ENCODE measurements around the gene USP54.
"Not testable (repeated sequence)": the region's sequence is repeated elsewhere in the genome, so short reads cannot be mapped to it uniquely, and the experiment has no call there.

Gene USP54

GRCh38 chr10:73591935-73592699, 975 bp upstream of the USP54 start:
- DNase-seq (ENCODE audit: insufficient read length, low spot score) (no peak), FAIRE-seq (no peak)

DNA sequence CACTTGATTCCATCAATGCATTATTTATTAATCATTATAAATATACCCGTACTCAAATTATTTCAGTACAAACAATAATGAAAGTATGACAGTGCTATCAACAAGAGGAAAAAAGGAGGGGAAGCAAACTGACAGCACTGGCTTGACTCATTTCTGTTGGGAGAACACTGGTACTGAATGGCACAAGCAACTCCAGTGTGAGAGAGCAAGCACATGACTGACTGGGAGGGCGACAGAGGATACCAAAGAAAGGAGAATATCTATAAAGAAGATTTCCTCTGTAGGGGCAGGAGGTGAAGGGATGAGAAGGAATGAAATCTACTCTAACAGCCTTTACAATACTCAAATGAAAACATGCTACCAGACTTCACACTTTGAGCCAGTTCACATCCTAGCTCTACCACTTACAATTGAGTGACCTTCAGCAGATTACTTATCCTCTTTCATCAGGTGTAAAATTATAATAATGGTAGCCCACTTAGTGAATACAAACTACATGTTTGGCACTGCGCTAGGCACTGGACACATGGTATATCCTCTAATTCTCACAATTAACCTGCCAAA, 1.5 kb downstream of the USP54 start:
- FAIRE-seq (no peak), DNase-seq (ENCODE audit: insufficient read length, low spot score) (no peak)

- DNase-seq (ENCODE audit: insufficient read length, low spot score): no peak
- FAIRE-seq: no peak
These were observed 2.5 kb downstream of the USP54 start for GRCh38 chr10:73588656-73589055.

- no peak for FAIRE-seq
- DNase-seq (ENCODE audit: insufficient read length, low spot score): no peak
These were observed 4.6 kb downstream of the USP54 start for GRCh38 chr10:73586583-73586984.

DNA sequence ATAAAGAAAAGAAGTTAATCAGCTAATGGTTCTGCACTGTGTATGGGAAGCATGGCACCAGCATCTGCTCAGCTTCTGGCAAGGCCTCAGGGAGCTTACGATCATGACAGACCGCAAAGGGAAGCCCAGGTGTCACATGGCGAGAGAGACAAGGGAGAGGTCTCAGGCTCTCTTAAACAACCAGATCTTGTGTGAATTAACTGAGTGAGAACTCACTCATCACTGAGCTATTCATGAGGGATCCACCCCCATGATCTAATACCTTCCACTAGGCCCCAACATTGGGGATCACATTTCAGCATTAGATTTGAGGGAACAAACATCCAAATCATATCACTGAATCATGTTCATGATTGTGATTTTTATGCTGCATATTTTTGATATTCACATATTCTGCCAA, 5.8 kb downstream of the USP54 start:
- DNase-seq (ENCODE audit: insufficient read length, low spot score) (no peak), FAIRE-seq (no peak)

DNA sequence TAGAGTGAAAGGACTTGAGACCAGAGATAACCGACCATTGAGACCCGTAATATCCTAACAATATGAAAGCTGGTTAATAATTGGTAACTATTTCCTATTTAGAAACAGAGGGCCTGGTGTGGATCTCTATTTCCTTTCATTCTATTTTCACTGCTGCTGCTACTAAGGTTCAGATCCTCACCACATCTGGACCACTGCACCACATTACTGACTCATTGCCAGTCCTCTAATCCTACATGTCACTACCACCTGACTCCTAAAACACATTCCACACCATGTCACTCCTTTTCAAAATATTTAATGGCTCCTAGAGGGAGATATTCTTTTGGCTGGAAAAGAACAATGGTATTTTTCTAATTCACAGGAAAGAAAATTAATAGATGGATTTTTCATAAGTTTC, 6.4 kb downstream of the USP54 start:
- FAIRE-seq: no peak
- DNase-seq (ENCODE audit: insufficient read length, low spot score): no peak

DNA sequence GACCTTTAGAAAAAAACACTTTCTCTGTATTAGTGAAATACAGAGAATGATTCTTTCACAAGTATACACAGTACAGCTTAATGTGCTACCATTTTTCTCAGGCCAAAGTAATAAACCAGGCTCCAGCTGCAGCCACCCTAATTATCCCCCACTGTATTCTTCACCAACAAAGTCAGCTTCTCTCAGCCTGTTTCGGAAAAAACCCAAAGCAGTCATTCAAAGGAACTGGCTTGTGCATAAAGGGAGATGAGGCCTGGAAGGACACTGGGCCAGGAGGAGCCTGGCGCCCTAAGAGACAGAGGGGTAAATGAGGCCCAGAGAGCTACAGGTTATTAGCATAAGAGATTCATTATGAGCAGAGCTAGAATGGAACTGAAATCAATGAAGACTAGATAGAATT, 9.2 kb downstream of the USP54 start:
- FAIRE-seq (no peak), DNase-seq (ENCODE audit: insufficient read length, low spot score) (no peak)

DNA sequence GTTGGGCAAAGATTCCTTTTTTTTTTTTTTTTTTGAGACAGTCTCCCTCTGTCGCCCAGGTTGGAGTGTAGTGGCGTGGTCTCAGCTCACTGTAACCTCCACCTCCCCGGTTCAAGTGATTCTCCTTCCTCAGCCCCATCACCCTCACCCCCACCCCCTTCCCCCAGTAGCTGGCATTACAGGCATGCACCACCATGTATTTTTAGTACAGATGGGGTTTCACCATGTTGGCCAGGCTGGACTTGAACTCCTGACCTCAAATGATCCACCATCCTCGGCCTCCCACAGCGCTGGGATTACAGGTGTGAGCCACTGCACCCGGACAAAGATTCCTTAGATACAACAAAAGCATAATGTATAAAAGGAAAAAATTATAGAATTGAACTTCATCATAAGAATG, 12.2 kb downstream of the USP54 start:
- DNase-seq (ENCODE audit: insufficient read length, low spot score); FAIRE-seq: not testable (repeated sequence)

DNA sequence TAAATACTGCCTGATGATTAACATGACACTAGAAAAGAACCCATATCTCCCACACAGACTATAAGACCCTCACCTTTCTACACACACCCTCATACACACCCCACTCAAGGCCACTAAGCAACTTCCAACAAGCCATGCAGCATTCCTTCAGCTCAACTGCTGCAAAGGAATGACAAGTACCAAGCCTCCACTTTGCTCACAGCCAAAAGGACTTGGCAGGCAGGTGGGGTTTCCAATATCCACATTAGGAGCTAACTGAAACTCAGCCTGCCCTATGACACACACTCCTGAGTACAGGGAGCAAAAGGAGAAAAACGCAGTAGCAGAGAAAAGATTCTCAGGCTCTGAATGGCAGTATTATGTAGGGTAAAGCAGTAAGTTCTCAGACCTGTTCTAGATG, 13.4 kb downstream of the USP54 start:
- DNase-seq (ENCODE audit: insufficient read length, low spot score): no peak
- no peak for FAIRE-seq

DNA sequence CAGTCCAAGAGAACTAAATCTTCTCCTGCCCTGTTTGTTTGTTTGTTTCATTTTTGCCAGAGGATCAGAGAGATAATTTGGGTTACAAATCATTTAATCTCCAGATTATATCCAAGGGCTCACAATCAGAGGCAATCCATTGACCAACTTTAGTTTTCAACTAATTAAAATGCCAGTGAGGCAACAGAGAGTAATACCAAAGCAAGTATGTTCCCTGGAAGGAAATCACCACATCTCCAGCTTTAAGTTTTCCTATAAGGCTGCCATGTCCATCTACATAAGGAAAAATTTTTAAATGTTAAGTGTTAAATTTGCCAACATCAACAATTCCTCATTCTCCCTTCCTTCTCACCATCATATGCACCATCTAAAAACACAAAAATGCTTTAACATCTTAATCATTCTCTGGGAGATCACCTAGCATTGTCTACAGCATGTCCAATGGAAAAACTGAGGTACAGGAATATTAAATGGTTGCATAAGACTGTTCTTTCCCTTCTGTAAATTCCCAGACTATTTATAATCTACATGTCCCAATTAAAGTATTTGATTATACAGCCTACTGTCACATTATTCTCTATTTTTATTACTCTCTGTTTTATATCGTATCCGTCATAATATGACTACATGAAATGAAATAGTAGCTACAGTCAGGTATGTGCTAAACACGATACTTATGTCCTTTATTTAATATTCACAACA, 14.1 kb downstream of the USP54 start:
- FAIRE-seq (no peak), DNase-seq (ENCODE audit: insufficient read length, low spot score) (no peak)

GRCh38 chr10:73576178-73576889, 14.8 kb downstream of the USP54 start:
- DNase-seq (ENCODE audit: insufficient read length, low spot score): no peak
- no peak for FAIRE-seq

- not testable (repeated sequence) for FAIRE-seq; DNase-seq (ENCODE audit: insufficient read length, low spot score)
These were observed 24.1 kb downstream of the USP54 start for GRCh38 chr10:73567025-73567424.

GRCh38 chr10:73561192-73561591, 29.9 kb downstream of the USP54 start:
- FAIRE-seq: no peak
- DNase-seq (ENCODE audit: insufficient read length, low spot score): no peak

DNA sequence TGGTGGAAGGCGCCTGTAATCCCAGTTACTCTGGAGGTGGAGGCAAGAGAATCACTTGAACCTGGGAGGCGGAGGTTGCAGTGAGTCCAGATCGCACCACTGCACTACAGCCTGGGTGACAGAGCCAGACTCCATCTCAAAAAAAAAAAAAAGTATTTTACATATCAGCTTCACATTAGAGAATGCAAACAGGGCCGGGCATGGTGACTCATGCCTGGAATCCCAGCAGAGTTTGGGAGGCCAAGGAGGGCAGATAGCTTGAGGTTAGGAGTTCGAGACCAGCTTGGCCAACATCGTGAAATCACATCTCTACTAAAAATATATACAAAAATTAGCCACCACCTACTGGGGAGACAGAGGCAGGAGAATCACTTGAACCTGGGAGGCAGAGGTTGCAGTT, 31.6 kb downstream of the USP54 start:
- no peak for FAIRE-seq
- DNase-seq (ENCODE audit: insufficient read length, low spot score): no peak

DNA sequence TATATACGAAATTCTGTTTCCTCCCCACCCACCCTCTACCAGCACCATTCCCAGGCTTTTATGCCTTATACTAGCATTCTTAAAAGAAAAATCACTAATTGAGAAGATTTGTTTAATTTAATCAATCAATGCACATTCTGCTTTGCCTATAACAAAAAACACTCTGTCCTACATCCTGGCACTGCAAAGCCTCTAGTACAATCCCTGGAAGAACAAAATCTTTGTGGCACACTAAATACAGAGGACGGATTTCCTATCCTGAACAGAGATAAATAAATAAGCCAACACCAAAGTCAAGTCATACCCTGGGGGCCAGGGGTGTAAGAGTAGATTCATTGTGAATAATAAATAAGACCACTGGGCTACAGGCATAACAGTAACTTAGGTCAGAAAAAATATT, 34.3 kb downstream of the USP54 start:
- no peak for DNase-seq (ENCODE audit: insufficient read length, low spot score)
- no peak for FAIRE-seq

DNA sequence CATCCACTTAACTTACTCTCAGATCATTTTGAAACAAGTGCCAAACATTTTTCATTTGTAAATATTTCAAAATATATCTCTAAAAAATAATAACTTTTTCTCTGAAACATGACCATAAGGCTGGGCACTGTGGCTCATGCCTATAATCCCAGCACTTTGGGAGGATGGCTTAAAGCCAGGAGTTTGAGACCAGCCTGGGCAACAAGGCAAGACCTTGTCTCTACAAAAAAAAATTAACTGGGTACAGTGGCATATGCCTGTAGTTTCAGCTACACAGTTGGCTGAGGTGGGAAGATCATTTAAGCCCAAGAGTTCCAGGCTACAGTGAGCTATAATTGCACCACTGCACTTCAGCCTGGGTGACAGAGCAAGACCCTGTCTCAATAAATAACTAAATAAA, 36.4 kb downstream of the USP54 start:
- no peak for FAIRE-seq
- DNase-seq (ENCODE audit: insufficient read length, low spot score): no peak

- FAIRE-seq (no peak), DNase-seq (ENCODE audit: insufficient read length, low spot score) (no peak)
These were observed 37.4 kb downstream of the USP54 start for GRCh38 chr10:73553761-73554160.

DNA sequence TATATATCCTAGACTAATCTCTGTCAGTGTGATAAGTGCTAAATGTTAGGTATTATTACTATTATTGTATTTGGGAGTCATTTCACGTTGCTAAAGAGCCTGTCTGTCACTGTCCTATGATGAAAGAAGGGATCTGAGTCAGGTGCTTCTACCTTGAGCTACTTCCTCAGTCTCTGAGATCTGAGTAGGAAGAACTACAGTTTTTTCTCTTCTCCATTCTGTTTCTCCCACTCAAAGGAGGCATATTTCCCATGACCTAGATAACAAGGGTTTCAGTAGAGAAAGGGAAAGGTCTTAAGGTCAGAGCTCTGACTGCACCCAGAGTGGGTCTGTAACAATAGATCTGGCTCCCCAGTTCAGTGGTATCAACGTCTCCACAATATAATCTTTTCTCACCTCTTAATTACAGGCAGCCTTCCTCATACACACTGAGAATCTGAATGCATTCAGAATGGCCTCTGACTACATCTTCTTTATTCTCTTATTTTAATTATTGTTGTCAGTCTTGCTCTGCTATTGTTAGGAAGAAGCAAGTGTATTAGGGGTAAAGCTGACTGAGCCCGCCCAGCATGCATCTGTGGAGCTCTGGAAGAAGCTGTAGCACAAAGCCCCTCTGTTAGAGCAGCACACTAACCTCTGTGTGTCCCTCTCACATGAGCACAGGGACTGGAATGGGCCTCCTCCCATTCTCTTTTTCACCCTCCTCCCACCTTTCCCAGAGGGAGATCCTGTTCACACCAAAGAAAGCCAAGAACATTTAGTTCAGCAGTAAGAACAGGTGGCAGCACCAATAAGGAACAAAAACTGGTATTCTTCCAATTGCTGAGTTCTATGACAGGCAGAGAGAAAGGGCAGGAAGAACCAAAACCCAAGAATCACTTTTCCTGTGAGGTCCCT, 38.1 kb downstream of the USP54 start:
- FAIRE-seq (no peak), DNase-seq (ENCODE audit: insufficient read length, low spot score) (no peak)

- DNase-seq (ENCODE audit: insufficient read length, low spot score) (no peak), FAIRE-seq (no peak)
These were observed 39.6 kb downstream of the USP54 start for GRCh38 chr10:73551515-73551914.

DNA sequence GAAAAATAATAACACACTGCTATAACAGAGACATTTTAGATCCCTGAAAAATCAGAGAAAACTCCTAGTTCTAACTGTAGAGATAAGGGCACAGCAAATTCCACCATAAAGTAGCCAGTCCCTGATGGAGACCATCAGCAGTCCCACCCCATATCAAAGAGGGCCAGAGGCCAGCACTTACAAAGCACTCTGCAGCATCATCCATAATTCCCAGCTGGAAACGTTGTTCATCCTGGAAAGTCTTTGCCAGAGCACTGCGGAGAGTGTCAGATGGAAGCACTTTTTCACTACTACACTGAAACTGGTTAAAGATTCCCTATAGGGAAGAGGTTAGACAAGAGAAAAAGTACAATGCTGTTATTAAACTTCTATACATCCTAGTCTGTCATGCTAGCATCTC, 45.8 kb downstream of the USP54 start:
- no peak for DNase-seq (ENCODE audit: insufficient read length, low spot score)
- no peak for FAIRE-seq

Data from HTR-8/SVneo (cell line).